Neural progenitor cell (in vitro differentiated cells): ENCODE measurements around the gene ERC2. TPM values are rescaled to one million over a fixed set of nuclear protein-coding genes. Genes with fewer than 3 reads are reported as not detected.

ENCODE experiments used
- DNase-seq: peaks from one replicate; pipeline ENCODE4 v3.0.0-alpha.2; 2016; ENCODE audit warnings: low spot score
- H2AFZ ChIP-seq: fragments of 200-600 bp; sonication (generic); replicated peaks from 2 replicates; pipeline ENCODE4 v1.6.1; 2016; ENCODE audit warnings: antibody characterized with exemption
- H3F3A ChIP-seq: fragments of 200-600 bp; sonication (generic); 2 replicates; pipeline ENCODE4 v1.6.1; 2016; ENCODE audit warnings: antibody characterized with exemption, low read depth
- H3K27ac ChIP-seq: fragments of 200-600 bp; sonication (generic); 2 replicates; pipeline ENCODE4 v1.5.1; 2016; ENCODE audit warnings: mild to moderate bottlenecking
- H3K27me3 ChIP-seq: fragments of 200-600 bp; sonication (generic); 2 replicates; pipeline ENCODE4 v1.6.1; 2016; ENCODE audit warnings: mild to moderate bottlenecking, moderate library complexity
- H3K36me3 ChIP-seq: fragments of 200-600 bp; sonication (generic); 2 replicates; pipeline ENCODE4 v1.5.1; 2016
- H3K4me1 ChIP-seq: fragments of 200-600 bp; sonication (generic); 2 replicates; pipeline ENCODE4 v1.6.1; 2016; ENCODE audit warnings: mixed run types
- H3K4me2 ChIP-seq: fragments of 200-600 bp; sonication (generic); 2 replicates; pipeline ENCODE4 v1.6.1; 2016
- H3K4me3 ChIP-seq: fragments of 200-600 bp; sonication (generic); 2 replicates; pipeline ENCODE4 v1.5.1; 2016
- H3K79me2 ChIP-seq: fragments of 200-600 bp; sonication (generic); 2 replicates; pipeline ENCODE4 v1.6.1; 2016; ENCODE audit warnings: low read depth
- H3K9ac ChIP-seq: fragments of 200-600 bp; sonication (generic); 2 replicates; pipeline ENCODE4 v1.6.1; 2016
- H3K9me3 ChIP-seq: fragments of 200-600 bp; sonication (generic); 2 replicates; pipeline ENCODE4 v1.5.1; 2016; ENCODE audit warnings: low read depth
- H4K20me1 ChIP-seq: fragments of 200-600 bp; sonication (generic); 2 replicates; pipeline ENCODE4 v1.6.1; 2016; ENCODE audit warnings: low read depth
- H3K27ac Mint-ChIP-seq: 3 replicates; pipeline ENCODE4 v1.8.0; 2021; ENCODE audit warnings: mixed read lengths
- H3K27me3 Mint-ChIP-seq: 2 replicates; pipeline ENCODE4 v1.8.0; 2022; ENCODE audit warnings: low read depth, mild to moderate bottlenecking, inconsistent platforms, moderate library complexity, mixed read lengths; ENCODE audit not compliant: insufficient read depth
- H3K36me3 Mint-ChIP-seq: 3 replicates; pipeline ENCODE4 v1.8.0; 2021; ENCODE audit warnings: mixed read lengths
- H3K4me1 Mint-ChIP-seq: 3 replicates; pipeline ENCODE4 v1.8.0; 2021; ENCODE audit warnings: mixed read lengths
- H3K4me3 Mint-ChIP-seq: 3 replicates; pipeline ENCODE4 v1.8.0; 2021; ENCODE audit warnings: mild to moderate bottlenecking, moderate library complexity, mixed read lengths
- H3K9me3 Mint-ChIP-seq: 3 replicates; pipeline ENCODE4 v1.8.0; 2020; ENCODE audit warnings: mixed read lengths
- CTCF ChIP-seq: fragments of 200-600 bp; sonication (generic); IDR thresholded peaks from 2 replicates; pipeline ENCODE4 v1.5.1; 2017; ENCODE audit warnings: antibody characterized with exemption, mild to moderate bottlenecking
- EZH2 ChIP-seq: fragments of 200-600 bp; sonication (generic); IDR thresholded peaks from 2 replicates; pipeline ENCODE4 v1.6.1; 2017; ENCODE audit warnings: antibody characterized with exemption, mild to moderate bottlenecking, moderate library complexity
- EZH2phosphoT487 ChIP-seq: fragments of 200-600 bp; sonication (generic); IDR thresholded peaks from 2 replicates; pipeline ENCODE4 v1.6.1; 2017; ENCODE audit warnings: antibody characterized with exemption
- total RNA-seq: library from RNA; depleted of rRNA; stranded (reverse); fragments of >200 nt; gene quantifications from 2 replicates; pipeline ENCODE4 v1.2.3, GENCODE V29; 2015; ENCODE audit warnings: low replicate concordance

Gene ERC2
- total RNA-seq, 1 donor from 2014 or later = 24.8 TPM

- H3K36me3 Mint-ChIP-seq = no peaks in the 10 kb centered on the region
- Histone ChIP-seq H3K4me3 (no peak overlapping the region), H3K27me3 (no peaks in the 10 kb centered on the region), H2AFZ (no peak overlapping the region), H3K9ac (no peak overlapping the region), H3K9me3 (no peaks in the 10 kb centered on the region), H3K79me2 (no peaks in the 10 kb centered on the region), H4K20me1 (peaks cover 6% of the 10 kb centered on the region), H3F3A (peaks cover 17% of the 10 kb centered on the region), H3K4me1 (peaks cover 31% of the 10 kb centered on the region), H3K4me2 (no peak overlapping the region), H3K36me3 (no peaks in the 10 kb centered on the region), H3K27ac (no peak overlapping the region)
- H3K9me3 Mint-ChIP-seq = no peaks in the 10 kb centered on the region
- H3K27ac Mint-ChIP-seq = no peak overlapping the region
- H3K4me3 Mint-ChIP-seq = no peak overlapping the region
- peaks cover 62% of the 10 kb centered on the region for H3K4me1 Mint-ChIP-seq
- peaks cover 2% of the 10 kb centered on the region for H3K27me3 Mint-ChIP-seq
- DNase-seq = no peak
- no peak for TF ChIP-seq EZH2
- TF ChIP-seq CTCF = no peak
- no peak for TF ChIP-seq EZH2phosphoT487
Observed at GRCh38 chr3:55516392-55517030, 951.8 kb downstream of the ERC2 start.

- H3K27me3 Mint-ChIP-seq = no peaks in the 10 kb centered on the region
- H2AFZ ChIP-seq = no peak overlapping the region
- no peak overlapping the region for H3K9ac ChIP-seq
- H3K27me3 ChIP-seq = no peaks in the 10 kb centered on the region
- H3K79me2 ChIP-seq = no peaks in the 10 kb centered on the region
- TF ChIP-seq EZH2 (no peak), CTCF (no peak), EZH2phosphoT487 (no peak)
- H3K27ac Mint-ChIP-seq = no peak overlapping the region
- H3K9me3 Mint-ChIP-seq = no peaks in the 10 kb centered on the region
- H3K36me3 ChIP-seq = no peaks in the 10 kb centered on the region
- no peaks in the 10 kb centered on the region for H4K20me1 ChIP-seq
- H3K4me3 Mint-ChIP-seq = no peak overlapping the region
- peaks cover 60% of the 10 kb centered on the region for H3K4me1 Mint-ChIP-seq
- H3K4me2 ChIP-seq = no peak overlapping the region
- H3K4me3 ChIP-seq = no peak overlapping the region
- H3K9me3 ChIP-seq = no peaks in the 10 kb centered on the region
- H3F3A ChIP-seq = peaks cover 12% of the 10 kb centered on the region
- no peak overlapping the region for H3K27ac ChIP-seq
- no peak for DNase-seq
- H3K4me1 ChIP-seq = peaks cover 23% of the 10 kb centered on the region
- no peaks in the 10 kb centered on the region for H3K36me3 Mint-ChIP-seq
Observed at GRCh38 chr3:55515550-55516246, 952.6 kb downstream of the ERC2 start.

DNA sequence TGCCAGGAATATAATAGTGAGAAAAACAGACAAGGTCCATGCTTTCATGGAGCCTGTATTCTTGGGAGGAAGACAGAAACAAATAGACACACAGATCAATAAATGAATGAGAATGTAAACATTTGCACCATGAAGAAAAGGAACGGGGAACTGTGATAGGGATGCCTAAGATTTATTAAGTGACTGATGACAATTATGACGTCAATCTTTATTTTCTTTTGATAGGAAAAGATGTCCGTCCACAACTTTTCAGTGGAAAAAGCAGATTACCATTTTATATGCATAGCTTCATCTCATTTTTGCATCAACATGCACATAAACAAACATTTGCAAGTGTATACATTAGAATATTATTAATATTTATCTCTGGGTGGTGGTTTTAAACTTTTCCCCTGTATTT, 953.3 kb downstream of the ERC2 start:
- Histone ChIP-seq H3K79me2 (no peaks in the 10 kb centered on the region), H3K27ac (no peak overlapping the region), H3K27me3 (no peaks in the 10 kb centered on the region), H4K20me1 (no peaks in the 10 kb centered on the region), H3F3A (peaks cover 12% of the 10 kb centered on the region), H3K4me1 (peaks cover 21% of the 10 kb centered on the region), H3K4me2 (no peak overlapping the region), H3K9ac (no peak overlapping the region), H3K9me3 (no peaks in the 10 kb centered on the region), H2AFZ (no peak overlapping the region), H3K4me3 (no peak overlapping the region), H3K36me3 (no peaks in the 10 kb centered on the region)
- Mint-ChIP-seq H3K36me3 (no peaks in the 10 kb centered on the region), H3K4me3 (no peak overlapping the region), H3K27ac (no peak overlapping the region), H3K27me3 (peaks cover 2% of the 10 kb centered on the region), H3K4me1 (peaks cover 57% of the 10 kb centered on the region), H3K9me3 (no peaks in the 10 kb centered on the region)
- no peak for DNase-seq
- TF ChIP-seq EZH2phosphoT487 (no peak), EZH2 (no peak), CTCF (no peak)
